ENCODE results near the gene CDC14B.

CDC14B gene

GRCh38 chr9:96621618-96622017 is 2.0 kb upstream of the CDC14B start:
- ChIA-PET CTCF (interaction anchor here (1.5 kb wide), 1 partner anchor 32 kb away, joined by 5 read pairs; no protein-coding TSS in a partner anchor), POLR2A (no interaction called here)
- H3K4me1 ChIP-seq (ENCODE audit: control extremely low read depth in 1 of 4, control insufficient read depth in 4 of 4, insufficient read depth in 4 of 4, low read length in 3 of 4): peaks cover 5 to 30% (median 23%) of the 10 kb centered on the region in 4 experiments
- no peaks in the 10 kb centered on the region for H3K36me3 ChIP-seq (ENCODE audit: control insufficient read depth in 4 of 4, insufficient read depth in 4 of 4, low read length in 3 of 4)
- peak in 2 of 3 donors; percentile 34 to 48 for DNase-seq
- H3K9me3 ChIP-seq (ENCODE audit: control extremely low read depth in 1 of 5, control insufficient read depth in 4 of 5, insufficient read depth in 2 of 5, low read depth in 1 of 5, low read length in 4 of 5): no peaks in the 10 kb centered on the region
- peaks cover 0 to 9% (median 3%) of the 10 kb centered on the region in 5 experiments for H3K27me3 ChIP-seq (replicated peaks in 2 of 5; ENCODE audit: control insufficient read depth in 4 of 5, insufficient read depth in 5 of 5, low read length in 4 of 5)
- no peak overlapping the region for H3K4me3 ChIP-seq (ENCODE audit: control insufficient read depth in 1 of 7, extremely low read depth in 1 of 7, insufficient read depth in 4 of 7, low read depth in 2 of 7, low read length in 6 of 7)
- 63% methylated on average over 2 of the region's 4 CpGs for WGBS (ENCODE audit: insufficient coverage)
- no peak overlapping the region for H3K27ac ChIP-seq (ENCODE audit: insufficient read depth in 1 of 2, low read depth in 1 of 2, low read length in 2 of 2, poor library complexity in 1 of 2, severe bottlenecking in 2 of 2)

DNA sequence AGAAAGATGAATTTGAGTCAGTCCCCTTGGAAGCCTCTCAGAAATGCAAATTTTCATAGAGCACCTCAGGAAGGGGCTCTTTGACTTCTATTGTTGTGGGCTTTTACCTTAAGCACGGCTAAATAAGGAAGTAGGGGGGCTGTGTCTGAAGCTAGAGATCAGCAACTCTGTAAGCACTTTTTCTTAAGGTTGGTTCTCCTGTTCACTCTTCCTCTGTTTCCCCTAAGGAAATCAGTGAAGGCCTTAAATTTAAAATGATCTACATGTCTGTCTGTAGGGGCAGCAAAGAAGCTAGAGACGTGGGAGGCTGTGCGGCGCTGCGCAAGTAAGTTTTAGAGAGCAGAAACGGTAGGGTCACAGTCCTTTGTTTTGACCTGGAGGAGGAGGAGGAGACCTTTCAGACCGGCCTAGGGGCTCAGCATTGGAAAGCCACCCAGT is 1.2 kb upstream of the CDC14B start:
- Histone ChIP-seq H3K27me3 (replicated peaks in 2 of 5; ENCODE audit: control insufficient read depth in 4 of 5, insufficient read depth in 5 of 5, low read length in 4 of 5) (peaks cover 0 to 9% (median 3%) of the 10 kb centered on the region in 5 experiments), H3K4me3 (ENCODE audit: control insufficient read depth in 1 of 7, extremely low read depth in 1 of 7, insufficient read depth in 4 of 7, low read depth in 2 of 7, low read length in 6 of 7) (peak overlapping the region in 4 of 7 experiments; percentile 5 to 24 (median 12)), H3K4me1 (ENCODE audit: control extremely low read depth in 1 of 4, control insufficient read depth in 4 of 4, insufficient read depth in 4 of 4, low read length in 3 of 4) (peaks cover 5 to 30% (median 23%) of the 10 kb centered on the region in 4 experiments), H3K36me3 (ENCODE audit: control insufficient read depth in 4 of 4, insufficient read depth in 4 of 4, low read length in 3 of 4) (no peaks in the 10 kb centered on the region), H3K27ac (ENCODE audit: insufficient read depth in 1 of 2, low read depth in 1 of 2, low read length in 2 of 2, poor library complexity in 1 of 2, severe bottlenecking in 2 of 2) (no peak overlapping the region), H3K9me3 (ENCODE audit: control extremely low read depth in 1 of 5, control insufficient read depth in 4 of 5, insufficient read depth in 2 of 5, low read depth in 1 of 5, low read length in 4 of 5) (no peaks in the 10 kb centered on the region)
- peak; percentile 9 to 57 (median 36) for DNase-seq
- CTCF ChIA-PET: interaction anchor here (1.5 kb wide), 1 partner anchor 33 kb away, joined by 5 read pairs; no protein-coding TSS in a partner anchor
- POLR2A ChIA-PET: no interaction called here
- WGBS (ENCODE audit: insufficient coverage): 36% methylated on average over 6 of the region's 7 CpGs

DNA sequence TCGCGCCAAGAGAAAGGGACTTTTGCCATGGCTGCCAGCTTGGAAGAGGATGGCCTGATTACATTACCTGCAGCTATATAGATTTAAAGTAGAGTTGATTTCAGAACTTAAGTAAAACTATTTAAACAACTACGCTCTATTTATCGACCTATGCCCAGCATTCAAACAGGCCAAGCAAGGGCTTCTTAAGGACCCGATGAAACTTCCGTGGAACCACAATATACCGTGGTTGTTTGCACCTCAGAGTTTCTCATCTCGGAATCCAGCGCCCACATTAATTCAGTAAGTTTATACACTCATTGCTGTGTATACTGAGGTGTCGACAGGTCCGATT is 505 bp upstream of the CDC14B start:
- H3K4me3 ChIP-seq (ENCODE audit: control insufficient read depth in 1 of 7, extremely low read depth in 1 of 7, insufficient read depth in 4 of 7, low read depth in 2 of 7, low read length in 6 of 7): peak overlapping the region in 6 of 7 experiments; percentile 54 to 75 (median 68)
- no peak overlapping the region for H3K27ac ChIP-seq (ENCODE audit: insufficient read depth in 1 of 2, low read depth in 1 of 2, low read length in 2 of 2, poor library complexity in 1 of 2, severe bottlenecking in 2 of 2)
- no peak for DNase-seq
- ChIA-PET CTCF (interaction anchor here (1.5 kb wide), 1 partner anchor 34 kb away, joined by 5 read pairs; no protein-coding TSS in a partner anchor), POLR2A (no interaction called here)
- H3K36me3 ChIP-seq (ENCODE audit: control insufficient read depth in 4 of 4, insufficient read depth in 4 of 4, low read length in 3 of 4): no peaks in the 10 kb centered on the region
- peaks cover 0 to 9% (median 3%) of the 10 kb centered on the region in 5 experiments for H3K27me3 ChIP-seq (replicated peaks in 2 of 5; ENCODE audit: control insufficient read depth in 4 of 5, insufficient read depth in 5 of 5, low read length in 4 of 5)
- WGBS (ENCODE audit: insufficient coverage): 76% methylated on average over 9 of the region's 11 CpGs
- H3K4me1 ChIP-seq (ENCODE audit: control extremely low read depth in 1 of 4, control insufficient read depth in 4 of 4, insufficient read depth in 4 of 4, low read length in 3 of 4): peaks cover 5 to 30% (median 23%) of the 10 kb centered on the region in 4 experiments
- no peaks in the 10 kb centered on the region for H3K9me3 ChIP-seq (ENCODE audit: control extremely low read depth in 1 of 5, control insufficient read depth in 4 of 5, insufficient read depth in 2 of 5, low read depth in 1 of 5, low read length in 4 of 5)

GRCh38 chr9:96619124-96619465 is 548 bp downstream of the CDC14B start:
- H3K4me1 ChIP-seq (ENCODE audit: control extremely low read depth in 1 of 4, control insufficient read depth in 4 of 4, insufficient read depth in 4 of 4, low read length in 3 of 4): peaks cover 5 to 30% (median 23%) of the 10 kb centered on the region in 4 experiments
- peak overlapping the region; percentile 27 to 74 (median 68) for H3K4me3 ChIP-seq (ENCODE audit: control insufficient read depth in 1 of 7, extremely low read depth in 1 of 7, insufficient read depth in 4 of 7, low read depth in 2 of 7, low read length in 6 of 7)
- WGBS (ENCODE audit: insufficient coverage): under 1% methylated on average over 38 of the region's 54 CpGs
- no peak overlapping the region for H3K27ac ChIP-seq (ENCODE audit: insufficient read depth in 1 of 2, low read depth in 1 of 2, low read length in 2 of 2, poor library complexity in 1 of 2, severe bottlenecking in 2 of 2)
- no peaks in the 10 kb centered on the region for H3K36me3 ChIP-seq (ENCODE audit: control insufficient read depth in 4 of 4, insufficient read depth in 4 of 4, low read length in 3 of 4)
- CTCF ChIA-PET: no interaction called here
- POLR2A ChIA-PET: no interaction called here
- DNase-seq: no peak
- peaks cover 0 to 9% (median 3%) of the 10 kb centered on the region in 5 experiments for H3K27me3 ChIP-seq (replicated peaks in 2 of 5; ENCODE audit: control insufficient read depth in 4 of 5, insufficient read depth in 5 of 5, low read length in 4 of 5)
- H3K9me3 ChIP-seq (ENCODE audit: control extremely low read depth in 1 of 5, control insufficient read depth in 4 of 5, insufficient read depth in 2 of 5, low read depth in 1 of 5, low read length in 4 of 5): no peaks in the 10 kb centered on the region

DNA sequence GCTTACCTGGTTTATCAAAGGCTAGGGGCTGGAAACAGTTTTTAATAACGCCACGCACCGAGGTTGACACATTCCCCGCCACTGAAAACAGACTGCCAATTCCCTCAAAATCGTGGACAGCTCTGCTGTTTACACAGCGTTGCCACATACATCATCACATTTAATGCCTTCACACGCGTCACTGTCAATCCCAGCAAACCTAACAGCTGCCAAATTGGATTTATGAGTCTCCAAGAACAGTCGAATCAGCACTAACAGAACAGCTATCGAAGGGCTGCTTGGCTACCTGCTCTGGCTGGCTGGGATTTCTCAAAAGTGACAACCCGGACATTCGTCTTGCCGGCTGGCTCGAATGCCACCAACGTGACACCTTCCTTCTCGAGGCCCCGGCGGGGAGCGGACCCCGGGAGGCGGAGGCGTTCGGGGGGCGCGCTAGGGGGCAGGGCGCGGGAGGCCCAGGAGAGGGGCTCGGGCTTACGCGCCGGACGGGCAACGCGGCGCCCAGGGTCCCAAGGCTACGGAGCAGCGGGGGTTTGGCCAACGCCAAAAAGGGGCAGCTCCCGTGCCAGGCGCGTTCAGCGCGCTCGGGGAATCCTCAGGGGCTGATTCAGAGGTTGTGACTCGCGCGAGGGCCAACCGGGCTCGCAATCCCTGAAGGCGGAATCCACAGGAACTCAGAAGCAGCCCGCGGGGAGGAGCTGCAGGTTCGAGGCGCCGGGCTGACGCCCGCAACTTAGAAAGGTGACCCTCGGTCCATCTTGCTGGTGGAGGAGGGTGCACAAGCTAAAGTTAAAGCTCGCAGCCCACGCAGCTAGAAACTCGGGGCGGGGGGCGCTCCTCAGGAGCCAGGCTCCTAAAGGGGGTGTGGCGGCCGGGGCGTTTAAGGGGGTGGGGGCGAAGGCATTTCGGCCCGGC is 1.2 kb downstream of the CDC14B start:
- no peaks in the 10 kb centered on the region for H3K9me3 ChIP-seq (ENCODE audit: control extremely low read depth in 1 of 5, control insufficient read depth in 4 of 5, insufficient read depth in 2 of 5, low read depth in 1 of 5, low read length in 4 of 5)
- H3K27me3 ChIP-seq (replicated peaks in 2 of 5; ENCODE audit: control insufficient read depth in 4 of 5, insufficient read depth in 5 of 5, low read length in 4 of 5): peaks cover 0 to 9% (median 3%) of the 10 kb centered on the region in 5 experiments
- POLR2A ChIA-PET: interaction anchor here (0.6 to 0.7 kb wide), 2 partner anchors 37 to 158 kb away, joined by 3 to 4 read pairs; partner anchors contain the start of gene PRXL2C
- CTCF ChIA-PET: no interaction called here
- peaks cover 5 to 30% (median 23%) of the 10 kb centered on the region in 4 experiments for H3K4me1 ChIP-seq (ENCODE audit: control extremely low read depth in 1 of 4, control insufficient read depth in 4 of 4, insufficient read depth in 4 of 4, low read length in 3 of 4)
- H3K4me3 ChIP-seq (ENCODE audit: control insufficient read depth in 1 of 7, extremely low read depth in 1 of 7, insufficient read depth in 4 of 7, low read depth in 2 of 7, low read length in 6 of 7): peak overlapping the region; percentile 27 to 74 (median 68)
- H3K36me3 ChIP-seq (ENCODE audit: control insufficient read depth in 4 of 4, insufficient read depth in 4 of 4, low read length in 3 of 4): no peaks in the 10 kb centered on the region
- H3K27ac ChIP-seq (ENCODE audit: insufficient read depth in 1 of 2, low read depth in 1 of 2, low read length in 2 of 2, poor library complexity in 1 of 2, severe bottlenecking in 2 of 2): no peak overlapping the region
- 9% methylated on average over 66 of the region's 69 CpGs for WGBS (ENCODE audit: insufficient coverage)
- peak; percentile 11 to 53 (median 42) for DNase-seq

DNA sequence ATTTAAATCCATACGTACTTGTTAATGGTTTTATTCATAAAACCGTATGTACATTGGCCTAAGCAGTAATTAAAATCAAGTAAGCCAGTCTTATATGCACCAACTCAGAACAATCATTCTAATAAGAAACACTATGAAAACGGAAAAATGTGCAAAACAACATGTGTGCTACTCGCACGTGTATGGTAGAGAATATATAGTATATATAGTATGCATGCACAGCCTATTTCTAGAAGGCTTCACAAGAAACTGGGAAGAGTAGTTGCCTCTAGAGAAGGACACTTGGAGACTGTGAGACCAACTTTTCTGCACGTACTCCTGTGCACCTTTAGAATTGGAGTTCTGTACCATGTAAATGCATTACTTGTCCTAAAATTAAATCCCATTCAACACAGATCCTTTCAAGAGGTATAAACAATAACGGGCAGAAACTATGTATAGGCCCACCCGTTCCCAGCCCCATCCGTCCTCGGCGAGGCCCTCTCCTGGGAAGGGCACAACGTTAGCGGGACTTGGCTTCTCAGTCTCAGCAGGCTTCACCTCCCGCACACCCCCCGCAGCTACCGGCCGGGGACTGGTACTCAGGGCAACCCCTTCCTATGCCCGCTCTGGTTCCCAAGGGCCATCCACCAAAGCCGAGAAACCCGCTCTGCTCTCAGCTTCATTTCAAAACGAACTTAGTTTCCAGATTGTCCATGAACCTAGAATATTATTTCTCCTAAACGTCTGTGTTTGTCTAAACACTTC is 2.0 kb downstream of the CDC14B start:
- 90% methylated on average over 17 of the region's 22 CpGs for WGBS (ENCODE audit: insufficient coverage)
- CTCF ChIA-PET: no interaction called here
- DNase-seq: no peak

More for the DNA sequence above, 2.0 kb downstream of the CDC14B start:
- no peak overlapping the region for H3K27ac ChIP-seq (ENCODE audit: insufficient read depth in 1 of 2, low read depth in 1 of 2, low read length in 2 of 2, poor library complexity in 1 of 2, severe bottlenecking in 2 of 2)
- peaks cover 0 to 16% (median 4%) of the 10 kb centered on the region in 5 experiments for H3K27me3 ChIP-seq (replicated peaks in 2 of 5; ENCODE audit: control insufficient read depth in 4 of 5, insufficient read depth in 5 of 5, low read length in 4 of 5)
- no peak overlapping the region for H3K4me3 ChIP-seq (ENCODE audit: control insufficient read depth in 1 of 7, extremely low read depth in 1 of 7, insufficient read depth in 4 of 7, low read depth in 2 of 7, low read length in 6 of 7)
- H3K36me3 ChIP-seq (ENCODE audit: control insufficient read depth in 4 of 4, insufficient read depth in 4 of 4, low read length in 3 of 4): no peaks in the 10 kb centered on the region
- no peaks in the 10 kb centered on the region for H3K9me3 ChIP-seq (ENCODE audit: control extremely low read depth in 1 of 5, control insufficient read depth in 4 of 5, insufficient read depth in 2 of 5, low read depth in 1 of 5, low read length in 4 of 5)
- H3K4me1 ChIP-seq (ENCODE audit: control extremely low read depth in 1 of 4, control insufficient read depth in 4 of 4, insufficient read depth in 4 of 4, low read length in 3 of 4): peaks cover 5 to 30% (median 23%) of the 10 kb centered on the region in 4 experiments
- POLR2A ChIA-PET: interaction anchor here (0.6 to 0.7 kb wide), 2 partner anchors 38 to 54 kb away, joined by 3 to 4 read pairs; partner anchors contain the start of gene PRXL2C

Measured in common myeloid progenitor, CD34-positive (primary cell).